Fibroblast of upper back skin (primary cell): ENCODE data around the gene GNAT2.

Experiments
- DNase-seq: peaks from one replicate; pipeline ENCODE4 v3.0.0-alpha.2; 2013

GNAT2 gene

DNA sequence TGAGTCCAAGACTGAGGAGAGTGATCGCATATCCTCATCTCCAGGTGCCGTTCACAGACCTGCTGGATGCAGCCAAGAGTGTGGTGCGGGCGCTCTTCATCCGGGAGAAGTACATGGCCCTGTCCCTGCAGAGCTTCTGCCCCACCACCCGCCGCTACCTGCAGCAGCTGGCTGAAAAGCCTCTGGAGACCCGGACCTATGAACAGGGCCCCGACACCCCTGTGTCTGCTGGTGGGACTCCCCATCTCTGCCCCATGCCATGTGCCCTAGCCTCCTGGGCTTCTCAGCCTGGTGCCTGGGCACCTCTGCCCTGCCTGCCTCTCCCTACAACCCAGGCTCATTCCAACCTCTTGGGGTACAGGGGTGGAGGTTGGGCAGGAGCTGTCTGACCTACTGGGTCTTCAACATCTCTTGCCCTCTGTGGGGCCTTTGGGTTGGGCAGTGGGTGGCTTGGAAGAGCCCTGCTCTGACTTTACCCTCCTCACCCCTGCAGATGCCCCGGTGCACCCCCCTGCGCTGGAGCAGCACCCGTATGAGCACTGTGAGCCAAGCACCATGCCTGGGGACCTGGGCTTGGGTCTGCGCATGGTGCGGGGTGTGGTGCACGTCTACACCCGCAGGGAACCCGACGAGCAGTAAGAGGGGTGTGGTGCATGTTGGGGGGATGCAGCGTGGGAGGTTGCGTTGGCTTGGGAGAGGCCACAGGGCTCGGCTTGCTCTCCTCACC lies 7.4 kb upstream of the GNAT2 start:
- DNase-seq: no peak

GRCh38 chr1:109625601-109626560 lies 6.5 kb upstream of the GNAT2 start:
- DNase-seq: no peak

GRCh38 chr1:109625176-109625575 lies 5.8 kb upstream of the GNAT2 start:
- DNase-seq: no peak

GRCh38 chr1:109624201-109625010 lies 5.0 kb upstream of the GNAT2 start:
- DNase-seq: no peak

DNA sequence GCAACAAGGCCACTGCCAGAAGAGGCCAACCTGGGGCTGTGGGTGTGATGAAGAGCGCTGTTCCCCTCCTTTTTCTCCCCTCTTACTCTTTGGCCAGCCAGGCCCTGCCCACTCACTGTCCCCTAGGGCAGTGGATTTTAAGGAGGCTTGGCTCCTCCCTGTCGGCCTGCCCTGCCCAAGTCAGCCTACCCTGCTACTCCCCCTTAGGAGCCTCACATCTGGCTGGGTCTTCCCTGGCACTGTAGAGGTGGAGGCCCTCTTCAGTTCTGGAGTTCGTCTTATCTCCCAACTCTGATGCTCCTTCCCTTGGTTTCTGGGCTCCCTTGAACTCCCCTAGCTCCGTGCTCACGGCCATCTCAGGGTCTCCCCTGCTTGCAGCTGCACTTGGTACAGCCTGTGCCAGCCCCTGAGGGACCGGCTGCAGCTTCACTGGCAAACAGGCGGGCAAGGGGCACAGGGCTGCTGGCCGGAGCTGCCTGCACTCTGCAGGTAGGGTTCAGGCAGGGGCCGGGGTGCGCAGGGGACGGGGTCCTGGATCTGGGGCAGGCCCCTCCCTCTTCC lies 4.3 kb upstream of the GNAT2 start:
- DNase-seq: no peak

- no peak for DNase-seq
These were observed 3.5 kb upstream of the GNAT2 start for GRCh38 chr1:109622895-109623294.

GRCh38 chr1:109622137-109622892 lies 2.9 kb upstream of the GNAT2 start:
- no peak for DNase-seq

GRCh38 chr1:109621379-109622136 lies 2.1 kb upstream of the GNAT2 start:
- no peak for DNase-seq

DNA sequence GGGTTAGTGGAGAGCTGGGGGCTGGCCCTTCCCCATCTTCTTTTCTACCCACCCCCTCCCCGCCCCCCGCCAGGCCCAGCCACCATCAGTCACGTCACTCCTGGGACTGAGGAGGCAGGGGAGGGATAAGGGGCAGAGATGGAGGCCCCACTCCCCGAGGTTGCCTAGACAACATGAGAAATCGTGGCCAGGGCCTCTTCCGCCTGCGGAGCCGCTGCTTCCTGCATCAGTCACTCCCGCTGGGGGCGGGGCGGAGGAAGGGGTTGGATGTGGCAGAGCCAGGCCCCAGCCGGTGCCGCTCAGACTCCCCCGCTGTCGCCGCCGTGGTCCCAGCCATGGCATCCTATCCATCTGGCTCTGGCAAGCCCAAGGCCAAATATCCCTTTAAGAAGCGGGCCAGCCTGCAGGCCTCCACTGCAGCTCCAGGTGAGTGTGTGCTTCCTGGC lies 1.4 kb upstream of the GNAT2 start:
- DNase-seq: peak; percentile 97

DNA sequence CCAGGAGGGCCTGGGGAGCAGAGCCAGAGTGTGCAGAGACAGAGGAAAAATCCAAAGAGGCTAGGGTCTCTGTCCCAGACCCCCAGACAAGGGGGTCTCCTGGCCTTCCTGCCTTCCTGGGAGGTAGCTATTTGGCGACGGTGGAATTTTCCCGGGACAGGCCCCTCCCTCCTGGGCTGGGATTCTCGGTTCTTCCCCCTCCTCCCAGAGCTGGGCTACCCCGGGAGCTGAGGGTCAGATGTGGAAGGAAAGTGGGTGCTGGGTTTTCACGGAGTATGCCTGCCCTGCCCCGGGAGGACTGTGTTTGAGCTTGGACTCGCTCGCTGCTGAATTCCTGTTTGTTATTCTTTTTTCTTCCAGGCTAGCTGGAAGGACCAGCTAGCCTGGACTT lies 980 bp upstream of the GNAT2 start:
- peak; percentile 74 for DNase-seq

- no peak for DNase-seq
These were observed 498 bp downstream of the GNAT2 start for GRCh38 chr1:109618661-109619575.

DNA sequence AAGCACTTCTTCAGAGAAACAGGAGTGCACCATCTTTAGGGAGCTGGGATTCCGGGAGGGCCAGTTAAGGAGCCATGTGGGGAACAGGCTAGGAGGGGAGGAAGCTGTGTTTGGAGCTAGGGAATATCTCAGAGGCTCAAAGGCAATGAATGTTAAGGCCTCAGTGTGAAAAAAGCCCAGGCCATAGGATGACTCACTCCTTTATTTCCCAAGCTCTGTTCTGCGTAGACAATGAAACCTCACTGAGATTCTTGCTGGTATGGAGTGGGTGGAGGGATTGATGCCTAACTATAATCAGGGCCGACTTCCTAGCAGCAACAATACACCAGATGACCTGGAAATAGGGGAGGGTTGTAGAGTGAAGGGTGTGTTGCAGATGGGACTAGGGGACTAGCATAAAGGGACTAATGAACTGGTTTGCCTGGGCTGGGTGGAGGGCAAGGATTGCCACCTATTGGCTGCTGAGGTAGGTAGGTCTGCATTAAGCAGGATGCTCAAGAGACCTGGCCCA lies 2.1 kb downstream of the GNAT2 start:
- peak; percentile 88 for DNase-seq

GRCh38 chr1:109616391-109616790 lies 3.0 kb downstream of the GNAT2 start:
- DNase-seq: no peak

DNA sequence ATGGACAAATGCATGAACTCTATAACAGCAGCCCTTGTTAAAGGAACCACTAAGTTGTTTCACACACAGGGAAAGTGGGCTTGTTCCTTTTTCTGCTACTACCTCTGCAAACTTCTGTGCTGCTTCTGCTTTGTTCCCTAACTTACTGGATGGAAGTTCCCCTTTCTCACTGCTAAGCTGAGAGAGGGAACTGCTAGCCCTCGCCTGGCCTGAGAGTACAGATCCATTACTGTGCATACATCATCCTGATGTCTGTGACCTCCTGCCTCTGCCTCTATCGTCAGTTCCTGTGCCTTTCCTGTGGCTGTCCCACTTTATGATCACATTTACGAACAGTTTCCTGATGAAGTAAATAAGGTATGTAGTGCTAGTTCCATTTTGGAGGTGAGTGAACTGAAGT lies 3.5 kb downstream of the GNAT2 start:
- DNase-seq: no peak

DNA sequence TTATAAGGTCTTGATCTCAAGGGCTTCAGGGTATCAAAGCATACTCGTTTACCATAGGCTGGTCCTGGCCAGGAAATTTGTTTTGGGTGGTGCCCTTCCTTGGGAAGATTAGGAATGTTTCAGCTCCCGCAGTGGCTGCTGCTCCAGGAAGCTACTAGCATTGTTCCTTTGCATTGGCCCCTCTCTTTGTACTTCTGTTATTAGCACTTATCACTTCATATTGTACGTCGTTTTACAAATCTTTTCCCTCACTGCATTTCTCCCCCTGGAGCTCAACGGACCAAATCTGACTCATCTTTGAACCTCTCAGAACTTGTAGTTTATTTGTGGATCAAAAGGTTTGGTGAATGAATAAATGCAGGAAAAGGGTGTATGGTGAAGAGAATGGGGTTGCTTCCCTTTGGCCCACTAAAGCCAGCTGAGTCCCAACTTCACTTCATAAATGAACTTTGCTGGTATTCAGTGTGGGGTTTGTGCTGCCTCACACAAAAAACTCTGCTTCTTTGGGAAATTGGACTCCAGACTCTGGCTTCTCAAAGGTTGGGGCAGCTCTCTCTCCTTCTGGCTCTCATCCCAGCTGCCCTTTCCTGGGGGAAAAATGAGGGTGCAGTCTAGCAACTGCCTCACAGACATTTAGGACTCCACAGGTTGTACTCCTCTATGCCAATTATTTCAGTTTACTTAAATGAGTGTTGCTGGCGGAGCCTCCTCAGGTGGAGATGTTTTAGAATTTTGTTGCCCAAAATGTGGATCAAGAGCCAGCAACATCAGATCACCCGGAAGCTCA lies 5.9 kb downstream of the GNAT2 start:
- DNase-seq: peak; percentile 31

GRCh38 chr1:109611308-109611990 lies 8.0 kb downstream of the GNAT2 start:
- DNase-seq: no peak

DNA sequence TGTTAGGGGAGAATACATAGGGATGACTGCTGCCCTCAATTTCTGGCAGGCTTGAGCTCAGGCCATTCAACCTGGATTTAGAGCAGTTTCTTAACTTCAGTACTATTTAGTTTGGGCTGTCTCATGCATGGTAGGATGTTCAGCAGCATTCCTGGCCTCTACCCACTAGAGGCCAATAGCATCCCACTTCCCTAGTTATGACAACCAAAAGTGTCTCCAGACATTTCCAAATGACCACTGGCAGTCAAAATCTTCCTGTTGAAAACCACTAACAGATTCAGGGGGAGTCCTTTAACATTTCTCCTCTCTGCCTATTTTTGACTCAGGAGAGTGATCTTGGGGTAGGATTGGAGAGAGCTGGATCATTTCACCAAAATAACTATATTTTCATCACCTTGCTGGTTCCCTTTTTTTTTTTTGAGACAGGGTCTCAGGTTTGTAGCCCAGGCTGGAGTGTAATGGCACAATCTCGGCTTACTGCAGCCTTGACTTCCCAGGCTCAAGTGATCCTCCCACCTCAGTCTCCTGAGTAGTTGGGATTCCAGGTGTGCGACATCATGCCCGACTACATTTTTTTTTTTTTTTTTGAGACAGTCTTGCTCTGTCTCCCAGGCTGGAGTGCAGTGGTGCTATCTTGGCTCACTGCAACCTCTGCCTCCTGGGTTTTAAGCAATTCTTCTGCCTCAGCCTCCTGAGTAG lies 8.7 kb downstream of the GNAT2 start:
- DNase-seq: peak; percentile 64

DNA sequence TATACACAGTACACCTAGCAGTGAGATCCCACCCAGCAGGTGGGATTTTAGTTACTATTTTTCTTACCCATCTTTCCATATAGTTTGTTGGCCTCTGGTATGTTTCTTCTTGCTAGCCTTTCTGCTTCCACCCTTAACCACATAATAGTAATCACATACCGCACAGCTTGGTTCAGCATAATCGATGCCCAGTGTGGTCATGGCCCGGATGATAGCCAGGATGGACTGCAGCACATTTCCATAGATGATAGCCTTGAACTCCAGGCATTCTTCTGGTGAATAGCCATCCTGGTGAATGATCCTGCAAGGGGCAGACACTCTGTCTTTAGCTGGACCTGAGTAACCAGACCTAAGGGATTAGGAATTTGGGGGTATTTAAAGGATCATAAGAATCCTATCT lies 9.5 kb downstream of the GNAT2 start:
- no peak for DNase-seq
